ENCODE data around the gene ALKBH3.
A peak's percentile ranks its signal among the peaks of the same experiment; 100 is the strongest.

ALKBH3 gene

DNA sequence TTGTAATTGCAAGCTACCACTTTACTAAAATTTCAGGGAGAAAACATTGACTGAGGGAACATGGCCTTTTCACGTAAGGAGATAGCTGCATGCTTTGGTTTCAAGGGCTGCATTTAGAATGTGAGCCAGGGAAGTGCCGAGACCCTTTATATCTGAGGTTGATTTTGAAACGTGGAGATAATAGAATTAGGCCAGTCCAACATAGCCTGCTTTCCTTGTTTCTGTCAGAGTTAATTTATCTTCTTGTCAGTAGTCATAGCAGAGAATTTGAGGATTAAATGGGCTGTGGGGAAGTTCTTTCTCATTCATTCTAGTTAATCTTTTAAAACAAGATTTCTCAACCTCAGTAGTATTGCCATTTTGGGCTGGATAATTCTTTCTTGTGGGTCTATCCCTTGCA is 12.2 kb downstream of the ALKBH3 start:
- TF ChIP-seq CTCF (conservative IDR thresholded peaks at IDR 0.05), result no peak
- peak overlapping the region; percentile 87 for H3K27ac ChIP-seq

GRCh38 chr11:43894546-43894945 is 13.9 kb downstream of the ALKBH3 start:
- no peak for TF ChIP-seq CTCF (conservative IDR thresholded peaks at IDR 0.05)
- peak overlapping the region; percentile 87 for H3K27ac ChIP-seq

- H3K27ac ChIP-seq, result peak overlapping the region; percentile 87
- no peak for TF ChIP-seq CTCF (conservative IDR thresholded peaks at IDR 0.05)
Measured at GRCh38 chr11:43895601-43896000, 15.0 kb downstream of the ALKBH3 start.

GRCh38 chr11:43898574-43898973 is 17.9 kb downstream of the ALKBH3 start:
- no peak overlapping the region for H3K27ac ChIP-seq
- no peak for TF ChIP-seq CTCF (conservative IDR thresholded peaks at IDR 0.05)

- H3K27ac ChIP-seq, result no peak overlapping the region
- TF ChIP-seq CTCF (conservative IDR thresholded peaks at IDR 0.05), result no peak
Measured at GRCh38 chr11:43899094-43899493, 18.5 kb downstream of the ALKBH3 start.

GRCh38 chr11:43901551-43901950 is 20.9 kb downstream of the ALKBH3 start:
- TF ChIP-seq CTCF (conservative IDR thresholded peaks at IDR 0.05), result no peak
- H3K27ac ChIP-seq, result no peak overlapping the region

DNA sequence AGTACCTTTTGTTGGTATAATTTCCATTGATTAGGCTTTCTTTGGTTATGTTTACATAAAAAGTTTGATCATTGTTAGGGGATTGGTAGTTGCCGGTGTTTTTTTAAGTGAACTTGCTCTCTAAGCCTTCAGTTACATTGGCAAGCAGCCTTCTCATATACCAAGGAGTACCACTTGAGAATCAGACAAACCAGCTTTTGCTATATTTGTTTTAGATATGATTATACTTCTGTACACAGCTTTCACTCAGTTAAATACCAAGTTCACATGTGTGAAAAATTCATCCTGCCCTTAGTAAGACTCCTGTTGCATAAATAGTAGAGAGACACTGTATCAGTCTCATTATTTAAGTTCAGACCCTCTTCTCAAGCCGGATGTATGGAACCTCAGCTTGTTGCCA is 22.4 kb downstream of the ALKBH3 start:
- no peak for TF ChIP-seq CTCF (conservative IDR thresholded peaks at IDR 0.05)
- H3K27ac ChIP-seq, result peak overlapping the region; percentile 20; the same call in 1 of the 2 replicates

- 0 out of 2 replicates have a peak overlapping the region, but pooled peaks have one; percentile 20 for H3K27ac ChIP-seq
- TF ChIP-seq CTCF (conservative IDR thresholded peaks at IDR 0.05), result no peak
Measured at GRCh38 chr11:43903969-43904368, 23.3 kb downstream of the ALKBH3 start.

Data from VCaP (cell line).